Esophagus (tissue), 2 donors: ENCODE measurements around the gene KLB. TPM values are rescaled to one million over a fixed set of nuclear protein-coding genes. Genes with fewer than 3 reads are reported as not detected.
"Not testable (repeated sequence)": the region's sequence is repeated elsewhere in the genome, so short reads cannot be mapped to it uniquely, and the experiment has no call there.

Experiments used
- H3K27ac ChIP-seq, 2 donors: one replicate each; pipeline ENCODE4 v1.5.1; 2013; ENCODE audit warnings: low read depth in 2 of 2, mild to moderate bottlenecking in 2 of 2, inconsistent platforms in 1 of 2, low read length in 1 of 2, moderate library complexity in 1 of 2
- H3K27me3 ChIP-seq, 2 donors: one replicate each; pipeline ENCODE4 v1.6.1; 2013; ENCODE audit warnings: low read length in 2 of 2, control low read depth in 1 of 2, mild to moderate bottlenecking in 1 of 2; ENCODE audit not compliant: insufficient read depth in 2 of 2, control insufficient read depth in 1 of 2
- H3K36me3 ChIP-seq, 2 donors: one replicate each; pipeline ENCODE4 v1.6.1; 2013; ENCODE audit warnings: low read length in 1 of 2; ENCODE audit not compliant: control insufficient read depth in 2 of 2, insufficient read depth in 2 of 2
- H3K4me1 ChIP-seq, 2 donors: one replicate each; pipeline ENCODE4 v1.6.1; 2013; ENCODE audit warnings: low read length in 1 of 2; ENCODE audit not compliant: control insufficient read depth in 2 of 2, insufficient read depth in 2 of 2
- H3K4me3 ChIP-seq, 2 donors: one replicate each; pipeline ENCODE4 v1.5.1; 2013; ENCODE audit warnings: low read length in 2 of 2, mild to moderate bottlenecking in 2 of 2, low read depth in 1 of 2, moderate library complexity in 1 of 2
- H3K9me3 ChIP-seq, 2 donors: one replicate each; pipeline ENCODE4 v1.6.1; 2013; ENCODE audit warnings: mild to moderate bottlenecking in 2 of 2, low read depth in 1 of 2, low read length in 1 of 2, moderate library complexity in 1 of 2; ENCODE audit not compliant: control insufficient read depth in 2 of 2, insufficient read depth in 1 of 2
- WGBS, 2 donors: extraction: QIAGEN DNeasy Blood & Tissue Kit; methylation state at CpG; one replicate each; pipeline ENCODE4 v1.1.7; 2013; 5-methylcytosine and 5-hydroxymethylcytosine counted together
- polyA plus RNA-seq, 2 donors: library from polyadenylated mRNA; stranded (reverse); fragments of 200-250 nt; gene quantifications; one replicate each; pipeline ENCODE4 v1.2.3, GENCODE V29; 2013
- donor health status: healthy with polysubstance abuse.
- donor health status: Bipolar disorder and iron deficiency.

Gene KLB
- polyA plus RNA-seq, 2 donors, result 0.41 to 0.61 TPM

GRCh38 chr4:39415678-39416283 lies 9.1 kb downstream of the KLB start:
- Histone ChIP-seq H3K27ac (no peak overlapping the region), H3K27me3 (no peaks in the 10 kb centered on the region), H3K4me1 (no peaks in the 10 kb centered on the region), H3K9me3 (no peaks in the 10 kb centered on the region), H3K4me3 (no peak overlapping the region), H3K36me3 (no peaks in the 10 kb centered on the region)
- 51 to 58% methylated on average over 2 of the region's 2 CpGs for WGBS, 2 donors

- WGBS, 2 donors, result 88% methylated on average over 3 of the region's 3 CpGs
- Histone ChIP-seq H3K4me1 (no peaks in the 10 kb centered on the region), H3K9me3 (no peaks in the 10 kb centered on the region), H3K4me3 (no peak overlapping the region), H3K27ac (no peak overlapping the region), H3K36me3 (no peaks in the 10 kb centered on the region), H3K27me3 (no peaks in the 10 kb centered on the region)
These were observed 15.5 kb downstream of the KLB start for GRCh38 chr4:39422247-39422646.

- not testable (repeated sequence) for H3K4me3 ChIP-seq, H3K36me3 ChIP-seq, H3K27me3 ChIP-seq, H3K4me1 ChIP-seq, H3K9me3 ChIP-seq, H3K27ac ChIP-seq
- WGBS, 2 donors, result 73 to 89% methylated on average over 1 of the region's 1 CpG
These were observed 18.6 kb downstream of the KLB start for GRCh38 chr4:39425297-39425696.

DNA sequence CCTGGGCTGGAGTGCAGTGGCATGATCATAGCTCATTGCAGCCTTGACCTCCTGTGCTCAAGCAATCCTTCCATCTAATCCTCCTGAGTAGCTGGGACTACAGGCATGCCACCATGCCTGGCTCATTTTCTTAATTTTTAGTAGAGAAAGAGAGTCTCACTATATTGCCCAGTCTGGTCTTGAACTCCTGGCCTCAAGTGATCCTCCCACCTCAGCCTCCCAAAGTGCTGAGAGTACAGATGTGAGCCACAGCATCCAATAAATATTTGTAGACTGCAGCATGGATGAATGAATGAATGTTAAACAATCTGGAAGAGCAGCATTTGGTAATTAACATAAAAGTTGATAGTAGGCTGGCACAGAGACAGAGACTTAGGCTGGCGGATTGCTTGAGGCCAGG lies 20.0 kb downstream of the KLB start:
- Histone ChIP-seq H3K4me1 (no peaks in the 10 kb centered on the region), H3K27ac (no peak overlapping the region), H3K27me3 (no peaks in the 10 kb centered on the region), H3K36me3 (no peaks in the 10 kb centered on the region), H3K4me3 (no peak overlapping the region), H3K9me3 (no peaks in the 10 kb centered on the region)
- 67 to 68% methylated on average over 1 of the region's 1 CpG for WGBS, 2 donors

DNA sequence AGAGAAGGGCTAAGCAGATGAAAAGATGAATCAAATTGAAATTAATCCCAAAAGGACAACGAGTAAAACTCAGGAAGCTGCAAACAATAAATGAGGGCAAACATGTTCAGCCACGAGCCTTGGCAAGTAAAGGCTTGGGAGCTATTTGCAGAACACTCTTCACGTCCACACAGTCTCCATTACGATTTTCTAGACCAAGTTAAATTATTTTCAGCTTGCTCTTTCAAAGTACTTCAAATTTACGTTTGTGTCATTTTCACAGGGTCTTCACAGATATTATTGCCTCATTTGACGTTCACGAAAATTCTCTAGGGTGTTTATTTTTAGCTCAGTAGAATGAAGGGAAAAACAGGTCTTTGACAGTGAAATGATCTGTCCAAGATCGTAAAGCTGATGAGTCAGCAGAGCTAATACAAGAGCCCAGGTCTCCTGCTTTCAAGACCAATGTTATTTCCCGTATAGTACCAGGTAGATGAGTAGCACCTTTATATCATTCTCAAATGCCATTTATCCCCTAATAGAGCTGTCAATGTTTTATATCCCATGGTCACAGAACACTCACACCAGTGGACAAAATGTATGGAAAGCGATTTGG lies 20.9 kb downstream of the KLB start:
- Histone ChIP-seq H3K27ac (peak overlapping the region in 1 of 2 donors; percentile 38), H3K36me3 (no peaks in the 10 kb centered on the region), H3K4me1 (no peaks in the 10 kb centered on the region), H3K27me3 (no peaks in the 10 kb centered on the region), H3K9me3 (no peaks in the 10 kb centered on the region), H3K4me3 (peak overlapping the region in 1 of 2 donors; percentile 23)
- WGBS, 2 donors, result 43 to 58% methylated on average over 10 of the region's 10 CpGs

- Histone ChIP-seq H3K27me3 (no peaks in the 10 kb centered on the region), H3K27ac (no peak overlapping the region), H3K36me3 (no peaks in the 10 kb centered on the region), H3K4me1 (no peaks in the 10 kb centered on the region), H3K9me3 (no peaks in the 10 kb centered on the region), H3K4me3 (no peak overlapping the region)
- WGBS, 2 donors, result 76 to 77% methylated on average over 4 of the region's 4 CpGs
These were observed 23.0 kb downstream of the KLB start for GRCh38 chr4:39429476-39430334.

GRCh38 chr4:39433878-39434492 lies 27.3 kb downstream of the KLB start:
- Histone ChIP-seq H3K27ac (no peak overlapping the region), H3K4me1 (no peaks in the 10 kb centered on the region), H3K4me3 (no peak overlapping the region), H3K9me3 (no peaks in the 10 kb centered on the region), H3K27me3 (no peaks in the 10 kb centered on the region), H3K36me3 (no peaks in the 10 kb centered on the region)
- 92 to 93% methylated on average over 11 of the region's 11 CpGs for WGBS, 2 donors

GRCh38 chr4:39435659-39436563 lies 29.2 kb downstream of the KLB start:
- Histone ChIP-seq H3K27ac (no peak overlapping the region), H3K4me3 (no peak overlapping the region), H3K27me3 (no peaks in the 10 kb centered on the region), H3K36me3 (no peaks in the 10 kb centered on the region), H3K9me3 (no peaks in the 10 kb centered on the region), H3K4me1 (no peaks in the 10 kb centered on the region)
- 66 to 69% methylated on average over 7 of the region's 7 CpGs for WGBS, 2 donors

DNA sequence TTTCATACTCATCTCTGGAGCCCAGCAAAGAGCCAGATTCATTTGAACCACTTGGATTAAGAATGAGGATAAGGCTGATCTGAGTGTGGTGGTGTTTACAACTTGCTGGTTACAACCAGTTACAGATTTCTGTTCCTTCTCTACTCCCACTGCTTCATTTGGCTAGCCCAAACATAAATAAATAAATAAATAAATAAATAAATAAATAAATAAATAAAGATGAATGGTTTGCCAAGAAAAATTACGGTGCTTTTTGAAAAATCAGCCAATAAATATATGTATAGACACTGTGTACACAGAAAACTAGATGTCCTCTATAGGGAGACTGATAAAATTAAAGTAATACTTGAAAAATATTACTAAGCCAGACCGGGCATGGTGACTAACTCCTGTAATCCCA lies 34.9 kb downstream of the KLB start:
- WGBS, 2 donors, result 81 to 84% methylated on average over 2 of the region's 2 CpGs
- Histone ChIP-seq H3K36me3 (no peaks in the 10 kb centered on the region), H3K4me1 (peaks cover 0 to 6% of the 10 kb centered on the region in 2 donors), H3K9me3 (no peaks in the 10 kb centered on the region), H3K27me3 (no peaks in the 10 kb centered on the region), H3K4me3 (no peak overlapping the region), H3K27ac (no peak overlapping the region)
